IPS DF 6.9 (cell line): ENCODE results near the gene GNS.
"Not testable (repeated sequence)": the region's sequence is repeated elsewhere in the genome, so short reads cannot be mapped to it uniquely, and the experiment has no call there.

Source experiments
- DNase-seq: peaks from one replicate; pipeline ENCODE4 v3.0.0-alpha.2; 2013; ENCODE audit warnings: low read depth, low spot score
- H3K27ac ChIP-seq: one replicate; pipeline ENCODE4 v1.5.1; 2013; ENCODE audit warnings: low read length, control low read depth
- H3K27me3 ChIP-seq: 2 replicates; pipeline ENCODE4 v1.6.1; 2013; ENCODE audit warnings: mild to moderate bottlenecking, low read length; ENCODE audit not compliant: control insufficient read depth, insufficient read depth
- H3K36me3 ChIP-seq: 2 replicates; pipeline ENCODE4 v1.6.1; 2013; ENCODE audit warnings: low read length; ENCODE audit not compliant: control insufficient read depth, insufficient read depth
- H3K4me1 ChIP-seq: 2 replicates; pipeline ENCODE4 v1.6.1; 2013; ENCODE audit warnings: low read length; ENCODE audit not compliant: control insufficient read depth, insufficient read depth
- H3K4me3 ChIP-seq: 2 replicates; pipeline ENCODE4 v1.5.1; 2013; ENCODE audit warnings: mild to moderate bottlenecking, low read length
- H3K9me3 ChIP-seq: 2 replicates; pipeline ENCODE4 v1.6.1; 2013; ENCODE audit warnings: low read length, inconsistent platforms; ENCODE audit not compliant: control insufficient read depth, insufficient read depth
- WGBS: extraction: QIAGEN DNeasy Blood & Tissue Kit; methylation state at CpG from one replicate; pipeline ENCODE4 v1.1.7; 2013; ENCODE audit warnings: mixed read lengths, missing lambda C conversion rate; ENCODE audit not compliant: insufficient read length, insufficient coverage; 5-methylcytosine and 5-hydroxymethylcytosine counted together

GNS gene

DNA sequence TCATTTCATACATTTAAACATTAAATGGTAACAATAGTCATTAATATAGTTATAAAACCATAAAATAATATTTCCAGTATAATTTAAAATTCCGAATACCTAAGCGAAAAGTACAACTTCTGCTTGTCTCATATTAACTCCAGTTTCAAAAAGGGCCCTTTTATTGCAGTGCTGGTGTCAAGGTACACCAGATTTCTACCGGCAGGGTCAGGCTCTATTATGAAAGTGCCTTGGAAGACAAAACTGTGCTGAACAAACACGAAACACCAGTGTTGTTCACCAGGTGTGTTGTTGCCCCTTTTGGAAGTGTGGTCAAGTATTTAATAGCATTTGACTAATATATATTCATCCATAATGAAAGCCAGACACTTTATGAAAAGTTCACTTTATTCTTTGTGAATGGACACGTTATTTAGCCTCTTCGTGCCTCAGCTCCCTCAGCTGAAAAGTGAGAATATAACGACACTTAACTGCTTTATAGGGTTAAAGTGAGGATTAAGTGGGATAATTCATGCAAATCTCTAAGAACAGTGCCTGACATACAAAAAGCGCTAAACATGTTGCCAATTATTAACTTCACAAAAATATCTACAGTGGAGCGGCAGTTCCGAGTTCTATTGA, 20.3 kb upstream of the GNS start:
- Histone ChIP-seq H3K27ac (no peak overlapping the region), H3K36me3 (no peaks in the 10 kb centered on the region; the same call in 1 of the 2 replicates), H3K9me3 (no peaks in the 10 kb centered on the region), H3K4me3 (no peak overlapping the region), H3K4me1 (no peaks in the 10 kb centered on the region), H3K27me3 (peaks cover 14% of the 10 kb centered on the region; the same call in 1 of the 2 replicates)
- WGBS: no CpG with 5 or more reads among the region's 10 CpGs
- DNase-seq: no peak

DNA sequence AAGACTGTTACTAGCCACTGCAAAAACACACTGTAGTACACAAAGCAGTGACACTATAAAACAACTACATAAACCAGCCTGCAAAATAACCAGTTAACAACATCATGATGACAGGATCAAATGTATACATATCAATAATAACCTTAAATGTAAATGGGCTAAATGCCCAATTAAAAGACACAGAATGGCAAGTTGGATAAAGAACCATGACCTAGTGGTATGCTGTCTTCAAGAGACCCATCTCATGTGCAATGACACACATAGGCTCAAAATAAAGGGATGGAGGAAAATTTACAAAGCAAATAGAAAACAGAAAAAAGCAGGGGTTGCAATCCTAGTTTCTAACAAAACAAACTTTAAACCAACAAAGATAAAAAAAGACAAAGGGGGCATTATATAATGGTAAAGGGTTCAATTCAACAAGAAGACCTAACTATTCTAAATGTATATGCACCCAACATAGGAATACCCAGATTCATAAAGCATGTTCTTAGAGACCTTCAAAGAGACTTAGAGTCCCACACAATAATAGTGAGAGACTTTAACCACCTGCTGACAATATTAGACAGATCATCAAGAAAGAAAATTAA, 16.0 kb upstream of the GNS start:
- not testable (repeated sequence) for H3K27me3 ChIP-seq, H3K4me1 ChIP-seq, DNase-seq, H3K4me3 ChIP-seq, H3K27ac ChIP-seq, H3K36me3 ChIP-seq, H3K9me3 ChIP-seq

DNA sequence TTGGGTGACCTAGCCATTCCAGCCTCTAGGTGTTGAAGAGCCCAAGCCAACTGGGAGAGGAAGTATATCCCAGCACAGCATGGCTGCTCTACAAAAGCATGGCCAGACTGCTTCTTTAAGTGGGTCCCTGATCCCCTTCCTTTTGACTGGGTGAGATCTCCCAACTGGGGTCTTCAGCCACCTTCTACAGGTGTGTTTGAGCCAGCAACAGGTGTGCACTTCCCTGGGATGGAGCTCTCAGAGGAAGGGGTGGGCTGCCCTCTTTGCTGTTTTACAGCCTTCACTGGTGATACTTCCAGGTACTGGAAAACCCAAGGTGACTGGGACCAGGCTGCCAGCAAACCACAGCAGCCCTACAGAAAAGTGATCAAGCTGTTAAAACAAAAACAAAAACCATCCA, 14.2 kb upstream of the GNS start:
- H3K27me3 ChIP-seq: no peaks in the 10 kb centered on the region
- no peak for DNase-seq
- no peaks in the 10 kb centered on the region for H3K9me3 ChIP-seq
- H3K27ac ChIP-seq: no peak overlapping the region
- H3K4me3 ChIP-seq: no peak overlapping the region
- no peaks in the 10 kb centered on the region for H3K36me3 ChIP-seq
- H3K4me1 ChIP-seq: no peaks in the 10 kb centered on the region

DNA sequence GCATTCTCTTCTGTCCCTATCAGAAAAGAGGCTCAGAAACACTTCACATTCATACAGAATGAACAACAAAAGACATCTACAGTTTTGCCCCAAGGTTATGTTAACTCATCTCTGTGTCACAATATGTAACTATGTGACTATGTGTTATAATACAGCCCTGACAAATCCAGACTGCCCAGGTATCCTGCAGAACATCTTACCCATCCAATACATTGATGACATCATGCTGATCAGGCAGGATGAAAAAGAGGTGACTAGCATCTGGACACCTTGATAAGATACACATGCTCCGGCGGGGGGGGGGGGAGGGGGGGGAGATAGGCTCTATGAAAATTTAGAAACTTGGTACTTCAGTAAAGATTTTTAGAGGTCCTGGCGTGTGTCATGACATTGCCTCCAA, 8.3 kb upstream of the GNS start:
- no peaks in the 10 kb centered on the region for H3K4me1 ChIP-seq
- WGBS: no CpG with 5 or more reads among the region's 3 CpGs
- H3K27ac ChIP-seq: no peak overlapping the region
- no peak for DNase-seq
- H3K4me3 ChIP-seq: no peak overlapping the region
- H3K27me3 ChIP-seq: no peaks in the 10 kb centered on the region
- H3K9me3 ChIP-seq: no peaks in the 10 kb centered on the region
- no peaks in the 10 kb centered on the region for H3K36me3 ChIP-seq

DNA sequence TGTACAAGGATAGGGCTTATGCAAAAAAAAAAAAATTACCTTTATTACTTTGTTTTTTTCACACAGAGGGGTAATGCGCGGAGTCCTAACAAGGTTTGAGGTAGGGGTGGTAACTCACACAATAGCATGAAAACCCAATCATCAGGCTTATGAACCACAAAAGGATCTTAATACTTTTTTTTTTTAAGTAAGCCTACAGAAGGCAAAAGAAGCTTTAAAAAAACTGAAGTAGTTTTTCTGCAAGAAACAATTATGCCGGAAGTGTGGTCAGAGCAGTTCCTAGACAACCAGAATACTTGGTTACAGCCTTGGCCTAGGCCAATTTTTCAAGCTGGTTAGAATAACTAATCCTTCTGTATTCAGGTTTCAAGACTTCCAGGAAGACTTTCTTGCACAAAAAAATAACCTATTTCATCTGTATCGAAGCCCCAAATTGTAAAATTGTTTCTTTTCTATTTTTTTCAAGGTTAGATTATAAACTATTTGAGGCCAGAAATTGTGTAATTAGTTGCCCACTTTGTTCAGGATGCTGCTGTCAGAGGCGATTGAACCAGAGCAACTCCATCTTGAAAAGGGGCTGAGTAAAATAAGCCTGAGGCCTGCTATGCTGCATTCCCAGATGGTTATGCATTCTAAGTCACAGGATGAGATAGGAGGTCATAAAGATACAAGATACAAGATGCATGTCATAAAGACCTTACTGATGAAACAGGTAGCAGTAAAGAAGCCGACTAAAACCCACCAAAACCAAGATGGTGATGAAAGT, 1.8 kb upstream of the GNS start:
- no CpG with 5 or more reads among the region's 6 CpGs for WGBS
- Histone ChIP-seq H3K4me1 (no peaks in the 10 kb centered on the region), H3K9me3 (no peaks in the 10 kb centered on the region), H3K27ac (no peak overlapping the region), H3K4me3 (no peak overlapping the region), H3K27me3 (no peaks in the 10 kb centered on the region), H3K36me3 (no peaks in the 10 kb centered on the region)
- DNase-seq: no peak

DNA sequence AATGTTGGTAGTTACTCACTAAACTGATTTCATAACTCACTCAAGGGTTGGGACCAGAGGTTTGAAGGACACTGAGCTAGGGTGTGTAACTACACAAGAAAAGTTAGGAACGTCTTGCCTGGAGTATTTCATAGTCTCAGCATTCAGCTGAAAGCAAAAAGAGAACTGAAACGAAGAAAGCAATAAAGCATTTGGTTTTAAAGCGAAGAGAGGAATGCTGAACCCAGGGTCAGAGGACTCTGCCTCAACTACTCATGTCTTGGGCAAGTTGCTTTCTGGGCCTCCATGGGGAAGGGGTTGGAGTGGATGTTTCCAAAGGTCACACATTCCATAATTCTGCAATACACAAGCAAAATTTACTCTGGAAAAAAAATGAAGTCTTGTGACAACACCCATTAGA, 1.4 kb downstream of the GNS start:
- H3K4me1 ChIP-seq: no peaks in the 10 kb centered on the region
- no peak overlapping the region for H3K27ac ChIP-seq

DNA sequence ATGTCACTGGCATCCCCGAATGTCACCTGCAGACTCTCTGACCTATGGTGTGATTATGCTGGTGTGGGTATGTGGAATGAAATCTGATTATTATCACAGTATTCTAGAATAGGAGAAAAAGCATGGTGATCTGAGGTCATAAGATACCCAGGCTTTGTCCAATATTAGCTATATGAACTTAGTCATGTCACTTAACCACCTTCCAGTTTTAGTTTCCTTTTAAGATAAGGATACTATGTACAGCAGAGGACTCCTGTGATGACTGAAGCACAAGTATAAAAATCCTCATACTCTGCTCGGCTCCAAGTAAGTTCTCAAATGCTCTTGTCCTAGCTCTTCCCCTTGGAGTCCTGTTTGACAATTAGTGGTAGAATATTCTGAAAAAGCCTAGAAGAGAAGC, 2.8 kb downstream of the GNS start:
- H3K27me3 ChIP-seq: no peaks in the 10 kb centered on the region
- H3K4me1 ChIP-seq: no peaks in the 10 kb centered on the region
- no peaks in the 10 kb centered on the region for H3K36me3 ChIP-seq
- no peak for DNase-seq
- no peaks in the 10 kb centered on the region for H3K9me3 ChIP-seq
- no peak overlapping the region for H3K27ac ChIP-seq
- WGBS: no CpG with 5 or more reads among the region's 2 CpGs
- H3K4me3 ChIP-seq: no peak overlapping the region

More for the DNA sequence above, 1.4 kb downstream of the GNS start:
- WGBS: no CpG with 5 or more reads among the region's 3 CpGs
- Histone ChIP-seq H3K27me3 (no peaks in the 10 kb centered on the region), H3K4me3 (no peak overlapping the region), H3K36me3 (no peaks in the 10 kb centered on the region), H3K9me3 (no peaks in the 10 kb centered on the region)
- no peak for DNase-seq

DNA sequence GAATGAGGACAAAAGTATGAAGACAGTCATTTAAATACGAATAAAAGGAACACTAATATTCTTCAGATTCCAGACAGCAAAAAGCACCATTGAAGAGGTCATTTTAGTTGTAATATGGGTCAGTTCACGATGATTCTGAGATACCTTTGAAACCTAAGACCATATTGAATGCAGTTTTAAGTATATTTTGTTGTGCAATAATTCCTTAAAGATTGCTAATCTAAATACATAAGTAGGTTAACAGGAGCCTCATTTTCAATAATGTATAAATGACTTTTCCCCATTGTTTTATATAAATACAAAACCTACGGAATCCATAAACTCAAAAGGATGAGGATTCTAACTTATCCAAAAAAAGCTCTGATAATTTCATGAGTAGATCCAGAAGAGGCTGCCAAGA, 5.8 kb downstream of the GNS start:
- Histone ChIP-seq H3K36me3 (no peaks in the 10 kb centered on the region; the same call in 1 of the 2 replicates), H3K27ac (no peak overlapping the region), H3K27me3 (no peaks in the 10 kb centered on the region), H3K9me3 (no peaks in the 10 kb centered on the region), H3K4me3 (no peak overlapping the region), H3K4me1 (no peaks in the 10 kb centered on the region)
- no CpG with 5 or more reads among the region's 3 CpGs for WGBS
- DNase-seq: no peak

DNA sequence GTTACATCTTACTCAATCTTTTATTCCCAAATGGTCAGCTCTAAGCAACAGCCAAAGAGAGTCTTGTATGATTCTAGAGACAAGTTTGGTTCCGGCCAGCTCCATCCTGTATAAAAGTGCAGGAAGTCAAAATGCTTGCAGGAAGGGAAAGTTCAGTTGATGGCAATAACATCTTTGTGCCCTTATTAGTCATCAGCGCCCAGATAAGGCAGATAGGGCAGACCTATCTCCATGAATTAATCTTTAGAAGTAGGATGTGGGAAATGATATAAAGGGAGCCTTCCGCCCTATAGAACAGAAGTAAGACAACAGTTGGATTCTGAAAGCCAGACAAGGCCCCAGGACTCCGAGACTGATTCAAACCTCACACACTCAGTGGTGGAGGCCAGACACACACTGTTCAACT, 6.4 kb downstream of the GNS start:
- no peak for DNase-seq
- no peaks in the 10 kb centered on the region; the same call in 1 of the 2 replicates for H3K36me3 ChIP-seq
- H3K9me3 ChIP-seq: no peaks in the 10 kb centered on the region
- H3K4me1 ChIP-seq: no peaks in the 10 kb centered on the region
- WGBS: no CpG with 5 or more reads among the region's 4 CpGs
- H3K4me3 ChIP-seq: no peak overlapping the region
- H3K27ac ChIP-seq: no peak overlapping the region
- H3K27me3 ChIP-seq: no peaks in the 10 kb centered on the region

DNA sequence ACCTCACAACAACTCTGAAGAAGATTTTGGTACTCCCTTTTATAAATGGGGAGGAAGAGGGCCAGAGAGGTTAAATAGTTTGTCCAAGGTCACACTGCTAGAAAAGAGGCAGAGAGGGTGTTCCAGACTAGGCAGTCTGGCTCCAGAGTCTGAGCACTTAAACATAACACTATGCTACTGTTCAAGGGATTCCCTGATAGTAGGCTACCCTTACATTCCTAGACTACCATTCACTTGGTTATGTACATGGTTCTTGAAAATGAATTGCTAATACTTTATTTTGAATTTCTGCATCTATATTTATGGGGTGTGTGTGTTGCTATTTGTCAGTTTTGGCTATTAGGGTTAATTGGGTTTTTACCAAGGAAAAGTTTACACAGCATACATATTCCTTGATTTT, 7.2 kb downstream of the GNS start:
- no peak overlapping the region for H3K4me3 ChIP-seq
- DNase-seq: no peak
- no peaks in the 10 kb centered on the region for H3K4me1 ChIP-seq
- H3K27me3 ChIP-seq: no peaks in the 10 kb centered on the region
- no peaks in the 10 kb centered on the region for H3K9me3 ChIP-seq
- no peaks in the 10 kb centered on the region; the same call in 1 of the 2 replicates for H3K36me3 ChIP-seq
- no peak overlapping the region for H3K27ac ChIP-seq
